Kidney (tissue), 14 donors: ENCODE measurements around the gene SERPINB13. TPM values are rescaled to one million over a fixed set of nuclear protein-coding genes. Genes with fewer than 3 reads are reported as not detected.
"Not testable (repeated sequence)": the region's sequence is repeated elsewhere in the genome, so short reads cannot be mapped to it uniquely, and the experiment has no call there.

Experiments used
- DNase-seq, 5 donors: peaks; one replicate each; pipeline ENCODE4 v3.0.0-alpha.2; 2013 to 2020
- FAIRE-seq: peaks from 2 replicates; lab custom pipeline; 2012; peaks lifted over from hg19 to GRCh38; lab: Jason Lieb, UNC
- H3K27ac ChIP-seq, 2 donors: one replicate each; pipeline ENCODE4 v1.7.0; 2013; ENCODE audit warnings: low read depth in 2 of 2, low read length in 2 of 2, inconsistent platforms in 1 of 2
- H3K27me3 ChIP-seq: one replicate; pipeline ENCODE4 v1.7.1; 2013; ENCODE audit warnings: low read length, inconsistent platforms; ENCODE audit not compliant: control insufficient read depth, insufficient read depth
- H3K36me3 ChIP-seq, 3 donors: one replicate each; pipeline versions ENCODE4 v1.7.0 to v1.7.1; 2013; ENCODE audit warnings: low read length in 3 of 3, control low read depth in 1 of 3, inconsistent platforms in 1 of 3; ENCODE audit not compliant: insufficient read depth in 3 of 3, control insufficient read depth in 2 of 3
- H3K4me1 ChIP-seq, 3 donors: one replicate each; pipeline versions ENCODE4 v1.7.0 to v1.7.1; 2013; ENCODE audit warnings: low read length in 3 of 3, inconsistent platforms in 1 of 3, low read depth in 1 of 3; ENCODE audit not compliant: control insufficient read depth in 2 of 3, insufficient read depth in 2 of 3
- H3K4me3 ChIP-seq, 3 donors: one replicate each; pipeline versions ENCODE4 v1.7.0 to v1.8.1; 2013; ENCODE audit warnings: low read length in 3 of 3, control low read depth in 1 of 3, inconsistent platforms in 1 of 3
- H3K9ac ChIP-seq, 3 donors: one replicate each; pipeline versions ENCODE4 v1.7.0 to v1.7.1; 2013; ENCODE audit warnings: low read length in 3 of 3, control low read depth in 1 of 3, inconsistent platforms in 1 of 3
- H3K9me3 ChIP-seq, 3 donors: one replicate each; pipeline versions ENCODE4 v1.7.0 to v1.7.1; 2013; ENCODE audit warnings: low read length in 3 of 3, control low read depth in 1 of 3, inconsistent platforms in 1 of 3; ENCODE audit not compliant: control insufficient read depth in 2 of 3, insufficient read depth in 1 of 3
- intact Hi-C: fragments of 100-400 bp; cut with DNase I; formaldehyde crosslinking; loops from one replicate; pipeline ENCODE4 v1.11.1; 2022
- polyA plus RNA-seq: library from polyadenylated mRNA; stranded (reverse); fragments of 350-450 nt; fragmentation: Illumina TruSeq; extraction: RNeasy Lipid Tissue Mini Kit (QIAGEN cat#74804); gene quantifications from one replicate; pipeline ENCODE4 v1.2.3, GENCODE V29; 2014; ENCODE audit warnings: low read depth, low replicate concordance; ENCODE audit not compliant: insufficient read depth
- total RNA-seq: library from RNA; stranded (reverse); fragmentation: NEBNext Ultra II Directional; extraction: Animal tissue kit (Norgen Biotek cat#: 25700); gene quantifications from one replicate; pipeline ENCODE4 v1.2.1, GENCODE V29; 2021
- TF ChIP-seq, protein P1 (sequence below): IDR thresholded peaks from 3 replicates; pipeline ENCODE4 v1.5.1; 2012; ENCODE audit warnings: mild to moderate bottlenecking, moderate library complexity, borderline replicate concordance; ENCODE audit not compliant: insufficient read depth; ENCODE audit errors: extremely low read depth
- donor health status: control.
- donor health status: control.
- donor health status: control.
- donor health status: control.
- donor health status: control.
- donor health status: DM: yes; HTN: yes; CAD: no.
- donor health status: Normal renal cell carcinoma (clear cell type).

The SERPINB13 gene
- total and polyA plus RNA-seq, 2 donors from 2014 or later: not detected

DNA sequence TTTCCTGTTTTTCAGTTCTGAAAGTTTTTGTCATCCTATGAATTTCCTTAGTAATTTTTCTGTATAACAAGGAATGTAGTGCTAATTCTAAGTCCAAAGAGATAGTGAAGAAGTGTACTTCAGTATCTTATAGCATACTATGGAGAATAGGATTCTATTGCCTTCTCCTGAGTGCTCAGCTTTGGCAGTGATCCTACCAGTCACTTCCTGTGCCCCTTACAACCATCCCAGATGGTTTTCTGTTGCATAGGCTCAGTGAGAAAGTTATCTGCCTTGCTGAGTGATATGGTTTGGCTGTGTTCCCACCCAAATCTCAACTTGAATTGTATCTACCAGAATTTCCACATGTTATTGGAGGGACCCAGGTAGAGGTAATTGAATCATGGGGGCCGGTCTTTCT is 57.6 kb downstream of the SERPINB13 start:
- H3K4me1 ChIP-seq, H3K36me3 ChIP-seq, DNase-seq, H3K9me3 ChIP-seq, H3K9ac ChIP-seq, FAIRE-seq, H3K27me3 ChIP-seq, H3K4me3 ChIP-seq, intact Hi-C loops, H3K27ac ChIP-seq: not testable (repeated sequence)

GRCh38 chr18:63646936-63647335 is 59.8 kb downstream of the SERPINB13 start:
- Histone ChIP-seq H3K9me3 (no peaks in the 10 kb centered on the region), H3K4me3 (no peak overlapping the region), H3K36me3 (no peaks in the 10 kb centered on the region), H3K4me1 (no peaks in the 10 kb centered on the region), H3K9ac (no peak overlapping the region), H3K27ac (no peak overlapping the region), H3K27me3 (no peaks in the 10 kb centered on the region)
- DNase-seq: no peak
- FAIRE-seq: no peak
- intact Hi-C loops: no loop called here
- TF ChIP-seq, protein P1, sequence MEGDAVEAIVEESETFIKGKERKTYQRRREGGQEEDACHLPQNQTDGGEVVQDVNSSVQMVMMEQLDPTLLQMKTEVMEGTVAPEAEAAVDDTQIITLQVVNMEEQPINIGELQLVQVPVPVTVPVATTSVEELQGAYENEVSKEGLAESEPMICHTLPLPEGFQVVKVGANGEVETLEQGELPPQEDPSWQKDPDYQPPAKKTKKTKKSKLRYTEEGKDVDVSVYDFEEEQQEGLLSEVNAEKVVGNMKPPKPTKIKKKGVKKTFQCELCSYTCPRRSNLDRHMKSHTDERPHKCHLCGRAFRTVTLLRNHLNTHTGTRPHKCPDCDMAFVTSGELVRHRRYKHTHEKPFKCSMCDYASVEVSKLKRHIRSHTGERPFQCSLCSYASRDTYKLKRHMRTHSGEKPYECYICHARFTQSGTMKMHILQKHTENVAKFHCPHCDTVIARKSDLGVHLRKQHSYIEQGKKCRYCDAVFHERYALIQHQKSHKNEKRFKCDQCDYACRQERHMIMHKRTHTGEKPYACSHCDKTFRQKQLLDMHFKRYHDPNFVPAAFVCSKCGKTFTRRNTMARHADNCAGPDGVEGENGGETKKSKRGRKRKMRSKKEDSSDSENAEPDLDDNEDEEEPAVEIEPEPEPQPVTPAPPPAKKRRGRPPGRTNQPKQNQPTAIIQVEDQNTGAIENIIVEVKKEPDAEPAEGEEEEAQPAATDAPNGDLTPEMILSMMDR: no peak

GRCh38 chr18:63648241-63648640 is 61.1 kb downstream of the SERPINB13 start:
- DNase-seq (no peak), FAIRE-seq (no peak)
- H3K36me3 ChIP-seq: no peaks in the 10 kb centered on the region
- no peaks in the 10 kb centered on the region for H3K9me3 ChIP-seq
- TF ChIP-seq, protein P1: no peak
- no peaks in the 10 kb centered on the region for H3K4me1 ChIP-seq
- no peak overlapping the region for H3K27ac ChIP-seq
- intact Hi-C loops: no loop called here
- no peak overlapping the region for H3K4me3 ChIP-seq
- no peaks in the 10 kb centered on the region for H3K27me3 ChIP-seq
- no peak overlapping the region for H3K9ac ChIP-seq

Other genes with a start within 250 kb of the SERPINB13 start
- 73.5 TPM for gene KDSR, start 220.1 kb upstream of the SERPINB13 start, total RNA-seq
- gene KDSR, start 220.1 kb upstream of the SERPINB13 start, polyA plus RNA-seq: 22.5 TPM
- 63.7 TPM for gene VPS4B, start 164.9 kb upstream of the SERPINB13 start, total RNA-seq
- 15.7 TPM for gene VPS4B, start 164.9 kb upstream of the SERPINB13 start, polyA plus RNA-seq
- not detected for gene SERPINB5, start 110.4 kb upstream of the SERPINB13 start, total RNA-seq
- not detected for gene SERPINB5, start 110.4 kb upstream of the SERPINB13 start, polyA plus RNA-seq
- gene SERPINB12, start 45.0 kb upstream of the SERPINB13 start, total RNA-seq: not detected
- gene SERPINB12, start 45.0 kb upstream of the SERPINB13 start, polyA plus RNA-seq: not detected
- not detected for gene SERPINB4, start 56.9 kb downstream of the SERPINB13 start, total RNA-seq
- not detected for gene SERPINB4, start 56.9 kb downstream of the SERPINB13 start, polyA plus RNA-seq
- not detected for gene SERPINB3, start 74.5 kb downstream of the SERPINB13 start, total RNA-seq
- gene SERPINB3, start 74.5 kb downstream of the SERPINB13 start, polyA plus RNA-seq: 0.37 TPM
- not detected for gene SERPINB11, start 115.6 kb downstream of the SERPINB13 start, total RNA-seq
- not detected for gene SERPINB11, start 115.6 kb downstream of the SERPINB13 start, polyA plus RNA-seq
- gene SERPINB7, start 188.1 kb downstream of the SERPINB13 start, total RNA-seq: 0.47 TPM
- 0.45 TPM for gene SERPINB7, start 188.1 kb downstream of the SERPINB13 start, polyA plus RNA-seq